Heart left ventricle (tissue), 13 donors: ENCODE results near the gene PIN4.

ENCODE experiments used
- POLR2A ChIP-seq, 2 donors: fragments of 450-650 bp; IDR thresholded peaks; one replicate each; pipeline ENCODE4 v1.6.1; 2017; ENCODE audit warnings: antibody characterized with exemption in 2 of 2, mild to moderate bottlenecking in 2 of 2, moderate library complexity in 2 of 2
- TF ChIP-seq, protein P1 (sequence below), 12 donors: fragments of 200-600 bp; sonication (generic) in 4 of 12; IDR thresholded peaks; one replicate each; pipeline versions ENCODE4 v1.5.0 to v1.8.0; 2018 to 2022; ENCODE audit warnings: antibody characterized with exemption in 12 of 12, mild to moderate bottlenecking in 5 of 12
- donor health status: ischemic (EF 13 %, LVEDD 7.1; RV severe dilation, severe dysfunction).
- donor health status: DM: no; HTN: yes; CAD: no.
- donor health status: DM: no; HTN: no; CAD: no.
- donor health status: ischemic (EF 25% LVEDD 6.9; RV normal size, moderate dysfunction).
- donor health status: ischemic (EF 25% LVEDD 5.7; RV mildly dilated, moderate dysfunction).
- donor health status: ischemic (EF 35%, LVEDD 5.7; RV mildly dilated, moderate dysfunction).
- donor health status: nonischemic (EF 11% LVEDD 7.7; RV severe dilation, severe dysfunction).
- donor health status: DM: yes; HTN: yes; CAD: no.
- donor health status: PGD.
- donor health status: ischemic (EF 29% LVEDD 5.4; RV normal size, mild dysfunction).
- donor health status: nonischemic (EF 23%, LVEDD 6.1; RV moderate dilation, normal function).

DNA sequence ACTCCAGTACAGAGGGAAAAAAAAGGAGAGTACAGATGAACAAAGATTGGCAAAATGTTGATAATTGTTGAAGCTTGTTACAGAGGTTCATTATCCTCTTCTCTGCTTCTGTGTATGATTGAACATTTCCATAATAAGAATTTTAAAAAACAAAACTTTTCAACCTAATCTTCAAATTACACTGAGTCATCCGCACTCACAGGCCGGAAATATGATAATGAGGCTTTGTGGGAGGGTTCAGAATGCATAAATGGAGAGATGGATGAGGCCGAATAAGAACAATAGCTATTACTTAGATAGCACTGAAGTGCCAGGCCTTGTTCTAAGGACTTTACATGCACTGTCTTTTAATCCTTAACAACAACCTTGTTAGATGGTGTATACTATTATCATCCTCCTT lies 61.9 kb downstream of the PIN4 start:
- TF ChIP-seq, protein P1, sequence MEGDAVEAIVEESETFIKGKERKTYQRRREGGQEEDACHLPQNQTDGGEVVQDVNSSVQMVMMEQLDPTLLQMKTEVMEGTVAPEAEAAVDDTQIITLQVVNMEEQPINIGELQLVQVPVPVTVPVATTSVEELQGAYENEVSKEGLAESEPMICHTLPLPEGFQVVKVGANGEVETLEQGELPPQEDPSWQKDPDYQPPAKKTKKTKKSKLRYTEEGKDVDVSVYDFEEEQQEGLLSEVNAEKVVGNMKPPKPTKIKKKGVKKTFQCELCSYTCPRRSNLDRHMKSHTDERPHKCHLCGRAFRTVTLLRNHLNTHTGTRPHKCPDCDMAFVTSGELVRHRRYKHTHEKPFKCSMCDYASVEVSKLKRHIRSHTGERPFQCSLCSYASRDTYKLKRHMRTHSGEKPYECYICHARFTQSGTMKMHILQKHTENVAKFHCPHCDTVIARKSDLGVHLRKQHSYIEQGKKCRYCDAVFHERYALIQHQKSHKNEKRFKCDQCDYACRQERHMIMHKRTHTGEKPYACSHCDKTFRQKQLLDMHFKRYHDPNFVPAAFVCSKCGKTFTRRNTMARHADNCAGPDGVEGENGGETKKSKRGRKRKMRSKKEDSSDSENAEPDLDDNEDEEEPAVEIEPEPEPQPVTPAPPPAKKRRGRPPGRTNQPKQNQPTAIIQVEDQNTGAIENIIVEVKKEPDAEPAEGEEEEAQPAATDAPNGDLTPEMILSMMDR (IDR thresholded peaks at IDR 0.05): no peak
- TF ChIP-seq POLR2A (IDR thresholded peaks at IDR 0.05): no peak
